Activated T-cell treated with anti-CD3 and anti-CD28 coated beads for 4 hours (primary cell): ENCODE results near the gene SLC13A3.

Experiments
- DNase-seq: peaks from one replicate; pipeline ENCODE4 v3.0.0-alpha.2; 2020

The SLC13A3 gene

DNA sequence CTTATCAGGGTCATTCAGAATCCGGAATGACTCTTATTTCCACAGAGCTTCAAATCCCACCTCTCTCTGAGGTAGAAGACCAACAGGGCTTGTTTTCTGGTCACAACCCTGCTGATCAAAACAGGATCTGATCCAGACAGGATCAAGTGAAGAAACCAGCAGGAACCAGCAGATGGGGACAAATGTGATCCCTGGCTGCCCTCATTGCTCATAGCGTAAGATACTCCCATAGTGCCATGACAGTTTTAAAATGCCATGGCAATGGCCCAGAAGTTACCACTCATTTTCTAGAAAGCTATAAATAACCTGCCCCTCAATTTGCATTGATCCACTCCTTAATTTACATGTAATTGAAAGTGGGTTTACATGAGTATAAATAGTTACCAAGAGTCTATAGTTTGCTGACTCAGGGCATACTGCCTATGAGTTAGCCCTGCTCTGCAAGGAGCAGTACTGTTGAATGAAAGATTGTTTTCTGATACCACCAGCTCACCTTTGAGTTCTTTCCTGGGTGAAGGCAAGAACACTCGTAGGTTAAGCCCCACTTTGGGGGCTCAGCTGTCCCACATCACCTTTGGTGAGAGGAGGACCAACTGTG, 131.7 kb downstream of the SLC13A3 start:
- no peak for DNase-seq

DNA sequence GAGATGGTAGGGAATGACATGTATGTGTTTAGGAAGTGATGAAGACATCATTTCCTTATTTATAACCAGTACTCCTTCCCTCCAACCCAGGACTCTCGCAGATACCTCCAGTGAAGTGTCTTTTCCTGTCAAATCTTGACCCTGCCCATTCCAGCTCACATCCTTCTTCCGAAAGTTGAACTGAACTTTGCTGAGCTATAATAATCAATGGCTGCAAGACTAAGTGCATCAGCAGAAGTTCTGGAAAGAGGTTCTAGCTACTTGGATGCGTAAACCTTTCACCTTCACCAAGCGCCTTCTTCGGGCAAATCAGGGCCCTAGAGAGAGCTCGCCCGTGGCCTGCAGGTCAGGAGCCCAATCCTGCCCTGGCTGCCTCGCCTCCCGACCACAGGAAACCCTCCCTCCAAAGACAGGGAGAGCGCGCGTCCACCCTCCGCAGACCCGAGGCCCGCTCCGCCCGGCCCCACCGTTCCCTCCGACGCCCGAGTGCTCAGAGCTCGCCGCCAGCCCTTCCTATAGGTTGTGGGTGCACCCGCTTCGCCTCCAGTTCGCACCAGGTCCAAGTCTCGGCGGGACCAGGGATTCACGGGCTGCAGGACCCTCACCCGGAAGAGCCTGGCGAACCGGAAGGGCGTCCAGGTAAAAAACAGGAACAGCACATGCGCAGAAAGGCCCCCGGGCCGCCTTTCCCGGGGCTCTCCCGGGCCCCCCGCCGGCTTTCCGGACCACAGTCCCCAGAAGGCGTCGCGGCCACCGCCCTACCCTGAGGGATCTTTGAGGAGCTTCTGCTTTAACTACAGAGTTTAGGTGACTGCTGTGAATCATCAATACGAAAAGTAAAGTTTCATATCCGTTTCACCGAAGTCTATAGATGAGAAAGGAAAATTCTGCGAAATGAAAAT, 138.1 kb downstream of the SLC13A3 start, which contains the start of gene ZNF334:
ZNF334 (minus strand) TSS at position 617 of the 902 bp plus-strand sequence. CDS start 1,457 bp downstream, outside the sequence.
- no peak for DNase-seq

- DNase-seq = no peak
Measured at GRCh38 chr20:46509523-46509922, 141.7 kb downstream of the SLC13A3 start.
